Skin of body (tissue), 2 donors: ENCODE measurements around the gene GSX2. TPM values are rescaled to one million over a fixed set of nuclear protein-coding genes. Genes with fewer than 3 reads are reported as not detected.
"Not testable (repeated sequence)": the region's sequence is repeated elsewhere in the genome, so short reads cannot be mapped to it uniquely, and the experiment has no call there.

Experiments
- DNase-seq: peaks from one replicate; lab custom pipeline; 2025; lab: John Stamatoyannopoulos, UW
- total RNA-seq: library from RNA; depleted of rRNA; stranded (reverse); fragments of >200 nt; gene quantifications from one replicate; pipeline ENCODE4 v1.2.3, GENCODE V29; 2014

Gene GSX2
- total RNA-seq = not detected

GRCh38 chr4:54099748-54100574, at the start of gene GSX2:
Gene GSX2, plus strand, starts transcription at chr4:54100163. Its CDS starts 182 bp downstream, at chr4:54100345.
- DNase-seq = no peak

GRCh38 chr4:54050214-54050904, 49.6 kb upstream of the GSX2 start:
- DNase-seq = no peak

- DNase-seq = not testable (repeated sequence)
These were observed 46.6 kb upstream of the GSX2 start for GRCh38 chr4:54053322-54053721.

GRCh38 chr4:54054501-54054900, 45.5 kb upstream of the GSX2 start:
- no peak for DNase-seq

GRCh38 chr4:54055494-54055893, 44.5 kb upstream of the GSX2 start:
- no peak for DNase-seq

- DNase-seq = no peak
These were observed 43.6 kb upstream of the GSX2 start for GRCh38 chr4:54056360-54056759.

- no peak for DNase-seq
These were observed 41.8 kb upstream of the GSX2 start for GRCh38 chr4:54058171-54058570.

- no peak for DNase-seq
These were observed 39.8 kb upstream of the GSX2 start for GRCh38 chr4:54060116-54060515.

- DNase-seq = no peak
These were observed 38.9 kb upstream of the GSX2 start for GRCh38 chr4:54061067-54061466.

GRCh38 chr4:54061873-54062272, 38.1 kb upstream of the GSX2 start:
- DNase-seq = no peak

- DNase-seq = no peak
These were observed 37.6 kb upstream of the GSX2 start for GRCh38 chr4:54062392-54062791.

- no peak for DNase-seq
These were observed 36.7 kb upstream of the GSX2 start for GRCh38 chr4:54063229-54063628.

GRCh38 chr4:54063737-54064316, 36.1 kb upstream of the GSX2 start:
- no peak for DNase-seq

- peak; percentile 91 for DNase-seq
These were observed 35.4 kb upstream of the GSX2 start, which contains the start of gene CHIC2 for GRCh38 chr4:54064317-54065111. Gene CHIC2, minus strand, starts transcription at chr4:54064605. Its CDS starts 305 bp downstream, at chr4:54064300.

- DNase-seq = no peak
These were observed 34.5 kb upstream of the GSX2 start for GRCh38 chr4:54065282-54066087.

GRCh38 chr4:54066088-54066415, 33.9 kb upstream of the GSX2 start:
- DNase-seq = no peak

- DNase-seq = no peak
These were observed 33.2 kb upstream of the GSX2 start for GRCh38 chr4:54066718-54067129.

- DNase-seq = no peak
These were observed 32.8 kb upstream of the GSX2 start for GRCh38 chr4:54067166-54067565.

GRCh38 chr4:54073271-54073880, 26.6 kb upstream of the GSX2 start:
- DNase-seq = no peak

GRCh38 chr4:54074381-54074780, 25.6 kb upstream of the GSX2 start:
- DNase-seq = no peak
